ENCODE measurements around the gene PAQR9.

Gene PAQR9

DNA sequence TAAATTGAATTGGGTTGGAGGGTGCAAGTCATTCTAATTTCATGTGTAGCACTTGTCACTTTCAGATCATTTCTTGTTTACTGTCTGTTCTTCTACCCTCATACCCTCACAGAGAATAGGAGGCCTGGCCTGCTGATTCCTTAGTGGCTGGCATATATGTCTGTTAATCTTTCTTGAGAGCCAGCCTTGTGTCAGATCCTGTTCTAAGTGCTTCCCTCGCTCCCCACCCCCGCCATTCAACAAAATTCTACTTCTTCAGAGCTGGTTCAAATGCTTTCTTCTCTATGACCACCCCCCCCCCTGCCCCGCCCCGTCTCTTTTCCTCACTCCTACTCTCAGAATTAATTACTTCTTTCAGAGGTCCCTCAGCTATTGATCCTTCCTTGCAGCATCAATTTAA is 36.4 kb upstream of the PAQR9 start:
- peak overlapping the region; percentile 90; the same call in 1 of the 2 replicates for H3K9ac ChIP-seq (ENCODE audit: low read depth, low read length)
- H3K4me3 ChIP-seq (ENCODE audit: low read depth in 1 of 2, low read length in 2 of 2) = peak overlapping the region in 1 of 2 experiments; percentile 93; a peak in 1 of 4 replicates
- no peaks in the 10 kb centered on the region for H3K9me3 ChIP-seq (ENCODE audit: insufficient read depth, low read length, severe bottlenecking)
- no peak overlapping the region for H3K27ac ChIP-seq (ENCODE audit: low read length)
- peaks cover 21% of the 10 kb centered on the region; the same call in 1 of the 2 replicates for H4K20me1 ChIP-seq (ENCODE audit: insufficient read depth, low read length)
- no peak overlapping the region for H2AFZ ChIP-seq (ENCODE audit: low read depth, low read length)
- peak overlapping the region; percentile 89 for H3K4me2 ChIP-seq (ENCODE audit: insufficient read depth, low read length)
- peaks cover 6% of the 10 kb centered on the region; the same call in 1 of the 2 replicates for H3K36me3 ChIP-seq (ENCODE audit: insufficient read depth, low read length)
- ATAC-seq (ENCODE audit: insufficient read depth, low read depth) = no peak
- DNase-seq = no peak
- peaks cover 45% of the 10 kb centered on the region for H3K79me2 ChIP-seq (ENCODE audit: insufficient read depth, low read length)
- no peak for TF ChIP-seq EZH2 (IDR thresholded peaks at IDR 0.05; ENCODE audit: borderline replicate concordance, low read depth, low read length, severe bottlenecking)
- TF ChIP-seq CTCF (IDR thresholded peaks at IDR 0.05; ENCODE audit: borderline replicate concordance, extremely low read depth, low read length, poor library complexity, severe bottlenecking) = no peak
- peaks cover 29% of the 10 kb centered on the region for H3K4me1 ChIP-seq (ENCODE audit: insufficient read depth, low read length)
- no peaks in the 10 kb centered on the region for H3K27me3 ChIP-seq (ENCODE audit: insufficient read depth, low read length, poor library complexity)

DNA sequence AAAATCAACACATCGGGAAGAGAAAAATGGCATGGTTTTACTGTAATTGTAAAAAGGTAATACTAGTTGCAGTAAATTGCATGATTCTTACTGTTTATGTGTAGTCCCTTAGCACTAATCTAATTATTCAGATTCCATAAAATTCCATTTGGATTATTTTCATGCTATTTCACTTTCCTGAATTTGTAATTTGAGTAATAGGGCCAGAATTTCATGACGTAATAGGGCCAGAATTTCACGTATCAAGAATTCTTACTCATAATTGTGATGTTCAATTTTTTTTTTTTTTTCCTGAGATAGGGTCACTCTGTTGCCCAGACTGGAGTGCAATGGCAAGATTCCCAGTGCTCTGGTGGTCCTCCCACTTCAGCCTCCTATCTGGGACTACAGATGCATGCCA is 35.0 kb upstream of the PAQR9 start:
- Histone ChIP-seq H3K4me2 (ENCODE audit: insufficient read depth, low read length) (no peak overlapping the region), H3K27ac (ENCODE audit: low read length) (no peak overlapping the region), H3K79me2 (ENCODE audit: insufficient read depth, low read length) (peaks cover 30% of the 10 kb centered on the region), H3K9ac (ENCODE audit: low read depth, low read length) (no peak overlapping the region), H3K36me3 (ENCODE audit: insufficient read depth, low read length) (peaks cover 6% of the 10 kb centered on the region; the same call in 1 of the 2 replicates), H3K4me3 (ENCODE audit: low read depth in 1 of 2, low read length in 2 of 2) (no peak overlapping the region), H3K27me3 (ENCODE audit: insufficient read depth, low read length, poor library complexity) (no peaks in the 10 kb centered on the region), H2AFZ (ENCODE audit: low read depth, low read length) (no peak overlapping the region), H4K20me1 (ENCODE audit: insufficient read depth, low read length) (peaks cover 11% of the 10 kb centered on the region; the same call in 1 of the 2 replicates), H3K9me3 (ENCODE audit: insufficient read depth, low read length, severe bottlenecking) (no peaks in the 10 kb centered on the region), H3K4me1 (ENCODE audit: insufficient read depth, low read length) (peaks cover 19% of the 10 kb centered on the region)
- ATAC-seq (ENCODE audit: insufficient read depth, low read depth) (no peak), DNase-seq (no peak)
- TF ChIP-seq EZH2 (IDR thresholded peaks at IDR 0.05; ENCODE audit: borderline replicate concordance, low read depth, low read length, severe bottlenecking) = no peak
- TF ChIP-seq CTCF (IDR thresholded peaks at IDR 0.05; ENCODE audit: borderline replicate concordance, extremely low read depth, low read length, poor library complexity, severe bottlenecking) = no peak

DNA sequence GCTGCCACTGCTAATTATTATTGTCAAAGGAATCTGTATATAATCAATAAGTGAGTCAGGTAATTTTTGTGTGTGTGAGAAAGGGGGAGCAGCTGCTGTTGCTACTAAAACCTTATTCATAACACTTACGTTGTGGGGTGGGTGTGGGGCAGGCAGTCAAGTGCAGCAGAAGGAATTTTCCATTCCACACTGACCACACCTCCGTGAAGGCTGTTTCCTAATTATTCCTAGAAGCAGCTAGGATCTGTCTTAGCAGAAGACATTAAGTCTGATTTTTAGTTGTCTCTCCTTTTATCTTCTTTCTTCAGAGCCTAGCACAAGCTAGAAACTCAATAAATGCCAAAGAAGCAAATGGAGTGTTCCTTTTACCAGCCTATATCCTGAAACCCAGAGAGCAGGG is 33.9 kb upstream of the PAQR9 start:
- ATAC-seq (ENCODE audit: insufficient read depth, low read depth) (no peak), DNase-seq (no peak)
- Histone ChIP-seq H3K4me3 (ENCODE audit: low read depth in 1 of 2, low read length in 2 of 2) (no peak overlapping the region), H3K9ac (ENCODE audit: low read depth, low read length) (no peak overlapping the region), H3K27ac (ENCODE audit: low read length) (no peak overlapping the region), H2AFZ (ENCODE audit: low read depth, low read length) (no peak overlapping the region), H3K79me2 (ENCODE audit: insufficient read depth, low read length) (peaks cover 19% of the 10 kb centered on the region), H3K27me3 (ENCODE audit: insufficient read depth, low read length, poor library complexity) (no peaks in the 10 kb centered on the region), H3K4me1 (ENCODE audit: insufficient read depth, low read length) (peaks cover 11% of the 10 kb centered on the region), H4K20me1 (ENCODE audit: insufficient read depth, low read length) (peaks cover 4% of the 10 kb centered on the region; the same call in 1 of the 2 replicates), H3K9me3 (ENCODE audit: insufficient read depth, low read length, severe bottlenecking) (no peaks in the 10 kb centered on the region), H3K36me3 (ENCODE audit: insufficient read depth, low read length) (peaks cover 6% of the 10 kb centered on the region; the same call in 1 of the 2 replicates), H3K4me2 (ENCODE audit: insufficient read depth, low read length) (no peak overlapping the region)
- TF ChIP-seq EZH2 (IDR thresholded peaks at IDR 0.05; ENCODE audit: borderline replicate concordance, low read depth, low read length, severe bottlenecking) (no peak), CTCF (IDR thresholded peaks at IDR 0.05; ENCODE audit: borderline replicate concordance, extremely low read depth, low read length, poor library complexity, severe bottlenecking) (no peak)

Measured in DND-41 (cell line).